Activated T-cell treated with anti-CD3 and anti-CD28 coated beads, Interleukin-2, amount 50 U/mL, for 4 hours (primary cell): ENCODE results near the gene ZNF334. TPM values are rescaled to one million over a fixed set of nuclear protein-coding genes. Genes with fewer than 3 reads are reported as not detected.

ENCODE experiments used
- total RNA-seq, 3 donors: library from RNA; stranded (reverse); gene quantifications; one replicate each; pipeline ENCODE4 v1.2.1, GENCODE V29; 2021

ZNF334 gene
- total RNA-seq, 3 donors from 2014 or later: 0.42 to 0.63 (median 0.49) TPM

Other genes starting within 250 kb of the ZNF334 start
- gene CDH22, start 205.1 kb downstream of the ZNF334 start, total RNA-seq: not detected
- gene ELMO2, start 106.9 kb downstream of the ZNF334 start, total RNA-seq: 10 to 100 TPM; 31.6 to 46.4 (median 42.6) TPM
- gene OCSTAMP, start 37.1 kb upstream of the ZNF334 start, total RNA-seq: under 1 TPM in 1 of 3 donors, not detected in 2; 0.16 TPM
- under 1 TPM; 0.08 to 0.19 (median 0.13) TPM for gene SLC13A3, start 137.9 kb upstream of the ZNF334 start, total RNA-seq
- gene TP53RK, start 175.9 kb upstream of the ZNF334 start, total RNA-seq: 10 to 100 TPM; 12.9 to 14.1 (median 14.1) TPM
- gene SLC2A10, start 196.1 kb upstream of the ZNF334 start, total RNA-seq: not detected